GM18505 (cell line): ENCODE data around the gene CYLD.

Experiments
- ATAC-seq: cut with Tn5 transposase; IDR thresholded peaks from one replicate; pipeline ENCODE4 v1.9.1; 2021; ENCODE audit not compliant: unreplicated experiment
- POLR2A ChIP-seq: IDR thresholded peaks from 4 replicates; pipeline ENCODE4 v1.6.1; 2011; ENCODE audit warnings: borderline replicate concordance; ENCODE audit not compliant: insufficient read depth, insufficient read length; ENCODE audit errors: extremely low read depth

The CYLD gene

DNA sequence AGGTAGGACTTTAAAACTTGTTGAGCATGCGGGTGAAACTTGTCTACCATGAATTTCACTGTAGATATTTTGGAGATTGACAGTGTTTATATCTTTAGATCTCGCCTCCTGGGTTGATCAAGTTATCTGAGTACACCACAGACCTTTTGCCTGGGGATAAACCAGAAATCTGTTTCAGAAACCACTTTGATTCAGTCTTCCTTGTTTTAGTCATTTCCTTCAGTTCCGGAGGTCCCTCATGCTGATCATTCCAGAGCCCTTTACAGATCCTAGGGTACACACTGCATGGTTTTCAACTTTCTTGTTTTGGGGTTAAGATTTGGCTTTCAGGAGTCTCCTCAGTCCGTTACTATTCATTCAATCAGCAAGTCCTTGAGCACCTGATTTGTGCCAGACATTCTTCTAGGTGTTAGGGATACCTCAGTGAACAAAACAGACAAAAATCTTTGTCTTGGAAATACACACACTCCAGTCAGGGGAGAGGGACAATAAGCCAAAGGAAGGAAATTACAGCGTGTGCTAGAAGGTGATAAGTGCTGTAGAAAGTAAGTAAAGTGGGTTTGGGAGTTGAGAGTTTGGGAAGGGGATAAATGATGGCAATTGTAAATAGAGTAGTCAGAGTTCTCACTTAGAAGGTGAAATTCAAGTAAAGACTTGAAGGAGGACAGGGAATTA is 36.3 kb upstream of the CYLD start:
- no peak for ATAC-seq
- no peak for TF ChIP-seq POLR2A

- no peak for ATAC-seq
These were observed 35.6 kb upstream of the CYLD start for GRCh38 chr16:50706250-50706649.

DNA sequence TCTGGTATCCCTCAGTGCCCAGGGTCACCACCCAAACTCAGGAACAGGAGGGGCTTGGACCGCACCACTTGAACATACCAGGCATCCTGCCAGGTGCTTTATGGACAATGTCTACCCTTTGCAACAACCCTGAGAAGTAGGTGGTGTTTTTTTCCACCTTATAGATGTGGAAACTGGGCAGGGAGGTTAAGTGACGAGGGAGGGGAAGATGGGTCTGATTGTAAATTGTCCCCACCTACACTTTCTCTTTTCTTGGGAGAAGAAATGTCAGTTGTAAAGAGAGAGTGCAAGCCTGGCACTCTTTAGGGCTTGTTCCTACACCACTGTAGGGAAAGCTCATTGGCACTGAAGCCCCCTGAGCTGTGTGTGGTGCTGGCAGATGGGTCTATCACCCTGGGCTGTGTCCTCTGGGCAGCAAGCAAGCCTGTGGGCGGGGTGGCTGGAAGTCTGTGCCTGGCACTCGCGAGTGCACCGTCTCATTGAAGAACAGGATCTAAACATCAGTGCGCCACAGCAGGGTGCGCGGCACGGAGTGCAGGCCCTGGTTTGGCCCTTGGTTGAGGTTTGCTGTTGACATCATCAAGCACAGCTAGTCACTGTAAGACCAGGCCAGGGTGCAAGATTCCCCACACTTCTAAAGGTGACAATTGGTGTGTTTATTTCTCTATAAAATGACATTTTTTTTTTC is 33.4 kb upstream of the CYLD start:
- no peak for TF ChIP-seq POLR2A
- ATAC-seq, result no peak

More at GRCh38 chr16:50706250-50706649, 35.6 kb upstream of the CYLD start:
- TF ChIP-seq POLR2A, result no peak

DNA sequence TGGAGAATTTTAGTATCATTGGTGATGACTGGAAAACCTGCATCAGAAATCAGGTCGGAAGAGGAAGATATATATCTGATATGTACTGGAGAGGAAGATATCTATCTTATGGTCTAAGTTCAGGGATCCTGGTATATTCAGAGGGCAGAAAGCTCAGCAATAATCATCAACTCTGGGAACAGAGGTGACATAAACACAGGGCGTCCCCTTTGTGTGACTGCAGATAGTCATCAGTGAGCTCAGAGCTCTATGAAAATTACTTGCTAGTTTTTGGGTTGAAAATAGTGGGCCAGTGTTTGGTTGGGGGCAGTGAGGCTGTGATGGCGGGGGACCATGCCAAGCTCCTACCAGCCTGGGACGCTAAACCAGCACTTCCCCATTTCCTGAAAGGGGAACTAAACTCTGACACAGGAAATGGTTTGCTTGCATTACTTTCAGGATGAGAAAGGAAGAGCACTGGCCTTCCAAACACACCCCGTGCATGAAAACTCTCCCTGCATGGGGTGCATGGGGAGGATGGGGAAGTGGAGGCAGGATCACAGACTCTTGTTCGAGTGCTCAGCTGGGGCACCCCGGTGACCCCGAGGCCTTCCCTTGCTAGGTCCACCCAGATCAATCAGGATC is 32.7 kb upstream of the CYLD start:
- no peak for ATAC-seq
- no peak for TF ChIP-seq POLR2A

DNA sequence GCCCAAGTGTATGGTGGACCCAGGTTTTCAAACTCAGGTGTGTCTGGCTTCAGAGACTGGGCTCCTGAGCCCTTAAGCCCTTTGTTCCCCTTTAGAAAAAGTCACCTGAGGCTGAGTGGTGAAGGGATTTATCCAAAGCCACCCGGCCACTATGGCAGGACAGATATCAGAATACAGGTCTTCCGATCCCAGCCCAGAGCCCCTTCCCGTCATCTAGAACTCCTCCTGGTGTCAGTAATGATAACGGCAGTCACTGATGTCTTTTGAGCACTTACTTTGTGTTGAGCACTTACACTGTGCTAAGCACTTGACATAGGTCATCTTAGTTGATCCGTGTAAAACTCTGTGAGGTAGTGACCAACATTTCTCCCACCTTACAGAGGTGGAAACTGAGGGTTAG is 31.9 kb upstream of the CYLD start:
- ATAC-seq, result no peak
- TF ChIP-seq POLR2A, result no peak

DNA sequence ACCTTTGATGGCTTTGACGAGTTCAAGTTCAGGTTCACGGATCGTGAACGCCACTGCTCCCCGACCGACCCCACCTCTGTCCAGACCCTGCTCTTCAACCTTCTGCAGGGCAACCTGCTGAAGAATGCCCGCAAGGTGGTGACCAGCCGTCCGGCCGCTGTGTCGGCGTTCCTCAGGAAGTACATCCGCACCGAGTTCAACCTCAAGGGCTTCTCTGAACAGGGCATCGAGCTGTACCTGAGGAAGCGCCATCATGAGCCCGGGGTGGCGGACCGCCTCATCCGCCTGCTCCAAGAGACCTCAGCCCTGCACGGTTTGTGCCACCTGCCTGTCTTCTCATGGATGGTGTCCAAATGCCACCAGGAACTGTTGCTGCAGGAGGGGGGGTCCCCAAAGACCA is 30.8 kb upstream of the CYLD start:
- no peak for TF ChIP-seq POLR2A
- no peak for ATAC-seq

GRCh38 chr16:50711862-50712559 is 29.9 kb upstream of the CYLD start:
- no peak for ATAC-seq
- no peak for TF ChIP-seq POLR2A

GRCh38 chr16:50712560-50712898 is 29.4 kb upstream of the CYLD start:
- no peak for ATAC-seq
- no peak for TF ChIP-seq POLR2A

- no peak for TF ChIP-seq POLR2A
- no peak for ATAC-seq
These were observed 28.9 kb upstream of the CYLD start for GRCh38 chr16:50712956-50713355.

- TF ChIP-seq POLR2A, result no peak
- ATAC-seq, result no peak
These were observed 24.8 kb upstream of the CYLD start for GRCh38 chr16:50717091-50717490.

- TF ChIP-seq POLR2A, result no peak
- no peak for ATAC-seq
These were observed 24.4 kb upstream of the CYLD start for GRCh38 chr16:50717494-50717893.

GRCh38 chr16:50718061-50718760 is 23.7 kb upstream of the CYLD start:
- no peak for TF ChIP-seq POLR2A
- no peak for ATAC-seq

- TF ChIP-seq POLR2A, result no peak
- ATAC-seq, result no peak
These were observed 23.0 kb upstream of the CYLD start for GRCh38 chr16:50718761-50719400.
